ENCODE data around the gene ATAD1.

ATAD1 gene

DNA sequence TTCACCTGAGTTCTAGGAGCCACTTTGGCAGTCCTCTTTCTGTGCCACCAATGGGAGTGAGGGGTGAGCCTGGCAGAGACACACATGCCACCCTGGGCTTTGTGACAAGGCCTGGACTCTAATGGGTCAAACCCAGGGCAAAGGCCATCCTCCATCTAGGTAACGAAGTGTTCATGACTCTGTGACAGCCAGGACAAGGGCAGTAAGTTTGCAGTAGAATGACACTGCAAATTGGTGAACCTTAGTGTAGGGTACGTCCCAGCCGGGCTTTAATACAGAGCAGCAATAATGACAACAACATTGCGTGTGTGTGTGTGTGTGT lies 115.1 kb downstream of the ATAD1 start:
- DNase-seq (ENCODE audit: extremely low read depth, low read depth): no peak
- TF ChIP-seq, protein P1, sequence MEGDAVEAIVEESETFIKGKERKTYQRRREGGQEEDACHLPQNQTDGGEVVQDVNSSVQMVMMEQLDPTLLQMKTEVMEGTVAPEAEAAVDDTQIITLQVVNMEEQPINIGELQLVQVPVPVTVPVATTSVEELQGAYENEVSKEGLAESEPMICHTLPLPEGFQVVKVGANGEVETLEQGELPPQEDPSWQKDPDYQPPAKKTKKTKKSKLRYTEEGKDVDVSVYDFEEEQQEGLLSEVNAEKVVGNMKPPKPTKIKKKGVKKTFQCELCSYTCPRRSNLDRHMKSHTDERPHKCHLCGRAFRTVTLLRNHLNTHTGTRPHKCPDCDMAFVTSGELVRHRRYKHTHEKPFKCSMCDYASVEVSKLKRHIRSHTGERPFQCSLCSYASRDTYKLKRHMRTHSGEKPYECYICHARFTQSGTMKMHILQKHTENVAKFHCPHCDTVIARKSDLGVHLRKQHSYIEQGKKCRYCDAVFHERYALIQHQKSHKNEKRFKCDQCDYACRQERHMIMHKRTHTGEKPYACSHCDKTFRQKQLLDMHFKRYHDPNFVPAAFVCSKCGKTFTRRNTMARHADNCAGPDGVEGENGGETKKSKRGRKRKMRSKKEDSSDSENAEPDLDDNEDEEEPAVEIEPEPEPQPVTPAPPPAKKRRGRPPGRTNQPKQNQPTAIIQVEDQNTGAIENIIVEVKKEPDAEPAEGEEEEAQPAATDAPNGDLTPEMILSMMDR (IDR thresholded peaks at IDR 0.05; ENCODE audit: low read depth, low read length): no peak

DNA sequence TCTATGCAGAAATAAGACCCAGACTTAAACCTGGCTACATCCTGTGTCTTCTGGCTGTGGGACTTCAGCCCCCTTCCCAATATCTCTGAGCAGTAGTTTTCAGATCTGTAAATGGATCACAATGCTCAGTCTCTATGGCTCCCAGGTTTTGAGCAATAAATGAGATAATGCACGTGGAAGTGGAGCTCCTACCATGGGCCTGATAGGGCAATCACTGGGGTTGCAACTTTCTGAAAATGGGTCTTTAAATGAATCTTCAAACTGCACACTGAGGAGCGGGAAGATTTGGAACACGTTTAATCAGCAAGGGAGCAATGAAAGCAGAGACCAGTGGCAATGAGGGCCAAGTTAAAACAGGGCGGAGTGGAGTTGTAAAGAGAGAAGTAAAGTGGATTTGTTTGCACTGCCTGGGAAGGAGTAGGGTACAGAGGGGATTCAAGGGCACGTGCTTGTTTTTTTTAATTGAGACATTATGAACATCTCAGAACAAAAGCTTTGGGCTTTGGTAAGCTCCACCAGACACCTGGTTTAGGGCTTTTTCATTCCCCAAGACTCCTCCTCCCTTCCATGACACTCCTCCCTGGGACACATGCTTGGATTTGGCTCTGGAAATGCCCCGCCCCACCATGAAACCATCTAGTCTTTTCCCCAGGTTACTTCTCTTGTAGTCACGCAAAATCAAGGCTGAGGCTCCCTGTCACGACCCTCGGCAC lies 115.6 kb downstream of the ATAD1 start:
- TF ChIP-seq, protein P1 (IDR thresholded peaks at IDR 0.05; ENCODE audit: low read depth, low read length): no peak
- no peak for DNase-seq (ENCODE audit: extremely low read depth, low read depth)

All from AG09319 (cell line).